Gastroesophageal sphincter (tissue), 3 donors: ENCODE data around the gene PYM1.

Source experiments
- EP300 ChIP-seq: sonication (generic); formaldehyde crosslinking; IDR thresholded peaks from one replicate; pipeline ENCODE4 v1.6.1; 2017; ENCODE audit warnings: antibody characterized with exemption, mild to moderate bottlenecking
- TF ChIP-seq, protein P1 (sequence below), 4 experiments: fragments of 200-600 bp in 2 of 4; fragments of 450-650 bp in 2 of 4; sonication (generic) in 1 of 4; IDR thresholded peaks; one replicate each; pipeline ENCODE4 v1.5.1; 2017 to 2019; ENCODE audit warnings: antibody characterized with exemption in 4 of 4, mild to moderate bottlenecking in 2 of 4, moderate library complexity in 2 of 4

DNA sequence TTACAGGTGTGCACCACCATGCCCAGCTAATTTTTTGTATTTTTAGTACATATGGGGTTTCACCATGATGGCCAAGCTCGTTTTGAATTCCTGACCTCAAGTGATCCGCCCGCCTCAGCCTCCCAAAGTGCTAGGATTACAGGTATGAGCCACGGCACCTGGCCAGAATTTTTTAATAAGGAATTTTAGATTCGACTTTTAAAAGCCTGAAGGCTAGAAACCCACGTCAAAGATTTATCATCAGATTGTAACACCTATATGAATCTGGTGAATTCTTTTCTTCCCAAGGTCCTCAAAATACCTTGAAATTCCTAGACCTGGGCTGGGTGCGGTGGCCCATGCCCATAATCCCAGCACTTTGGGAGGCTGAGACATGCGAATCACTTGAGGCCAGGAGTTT is 66.3 kb downstream of the PYM1 start:
- TF ChIP-seq, protein P1, sequence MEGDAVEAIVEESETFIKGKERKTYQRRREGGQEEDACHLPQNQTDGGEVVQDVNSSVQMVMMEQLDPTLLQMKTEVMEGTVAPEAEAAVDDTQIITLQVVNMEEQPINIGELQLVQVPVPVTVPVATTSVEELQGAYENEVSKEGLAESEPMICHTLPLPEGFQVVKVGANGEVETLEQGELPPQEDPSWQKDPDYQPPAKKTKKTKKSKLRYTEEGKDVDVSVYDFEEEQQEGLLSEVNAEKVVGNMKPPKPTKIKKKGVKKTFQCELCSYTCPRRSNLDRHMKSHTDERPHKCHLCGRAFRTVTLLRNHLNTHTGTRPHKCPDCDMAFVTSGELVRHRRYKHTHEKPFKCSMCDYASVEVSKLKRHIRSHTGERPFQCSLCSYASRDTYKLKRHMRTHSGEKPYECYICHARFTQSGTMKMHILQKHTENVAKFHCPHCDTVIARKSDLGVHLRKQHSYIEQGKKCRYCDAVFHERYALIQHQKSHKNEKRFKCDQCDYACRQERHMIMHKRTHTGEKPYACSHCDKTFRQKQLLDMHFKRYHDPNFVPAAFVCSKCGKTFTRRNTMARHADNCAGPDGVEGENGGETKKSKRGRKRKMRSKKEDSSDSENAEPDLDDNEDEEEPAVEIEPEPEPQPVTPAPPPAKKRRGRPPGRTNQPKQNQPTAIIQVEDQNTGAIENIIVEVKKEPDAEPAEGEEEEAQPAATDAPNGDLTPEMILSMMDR (IDR thresholded peaks at IDR 0.05), result no peak
- TF ChIP-seq EP300, result no peak
